Effector CD8-positive, alpha-beta T cell (primary cell): ENCODE results near the gene C14orf132.
A peak's percentile ranks its signal among the peaks of the same experiment; 100 is the strongest.

Experiments
- DNase-seq: peaks from one replicate; lab custom pipeline; 2025; lab: John Stamatoyannopoulos, UW

Gene C14orf132

GRCh38 chr14:96098309-96098998 lies 59.3 kb downstream of the C14orf132 start:
- no peak for DNase-seq

- no peak for DNase-seq
These were observed 59.8 kb downstream of the C14orf132 start for GRCh38 chr14:96098999-96099335.

- peak; percentile 32 for DNase-seq
These were observed 61.3 kb downstream of the C14orf132 start for GRCh38 chr14:96100161-96101064.

- DNase-seq = no peak
These were observed 63.1 kb downstream of the C14orf132 start for GRCh38 chr14:96102081-96102856.

- DNase-seq = no peak
These were observed 63.9 kb downstream of the C14orf132 start for GRCh38 chr14:96103075-96103474.

DNA sequence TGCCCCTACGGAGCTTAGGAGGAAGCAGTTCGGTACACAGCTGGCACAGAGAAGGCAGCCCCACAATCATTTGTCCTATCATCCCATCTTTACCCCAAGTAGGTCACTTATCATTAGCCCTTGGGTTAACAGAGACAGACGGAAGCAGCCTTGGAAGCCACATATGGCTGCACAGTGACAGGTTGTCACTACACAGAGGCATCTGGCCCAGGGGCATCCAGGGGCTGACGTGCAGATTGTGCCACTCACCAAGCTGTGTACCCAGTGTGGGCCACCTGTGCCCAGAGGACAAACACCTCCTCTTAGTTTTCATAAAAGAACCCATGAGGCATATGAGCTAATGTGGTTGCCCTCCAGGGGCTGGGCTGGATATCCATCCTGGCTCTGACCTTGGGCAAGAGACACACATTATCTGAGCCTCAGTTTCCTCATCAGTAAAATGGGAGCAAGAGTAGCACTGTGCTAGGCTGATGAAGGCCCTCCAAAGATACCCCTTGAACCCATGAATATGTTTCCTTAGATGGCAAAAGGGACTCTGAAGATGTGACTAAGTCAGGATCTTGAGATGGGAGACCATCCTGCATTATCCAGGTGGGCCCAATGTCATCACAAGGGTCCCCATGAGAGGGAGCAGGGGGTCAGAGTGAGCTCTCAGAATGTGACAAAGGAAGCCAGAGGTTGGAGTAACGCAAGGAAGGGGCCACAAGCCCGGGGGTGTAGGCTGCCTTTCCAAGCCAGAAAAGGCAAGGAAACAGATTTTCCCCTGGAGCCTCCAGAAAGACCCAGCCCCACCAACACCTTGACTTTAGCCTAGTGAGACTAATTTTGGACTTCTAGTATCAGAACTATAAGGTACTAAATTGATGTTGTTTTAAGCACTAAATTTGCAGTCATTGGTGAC lies 64.6 kb downstream of the C14orf132 start:
- no peak for DNase-seq

GRCh38 chr14:96104469-96105057 lies 65.4 kb downstream of the C14orf132 start:
- DNase-seq = no peak

- DNase-seq = no peak
These were observed 66.1 kb downstream of the C14orf132 start for GRCh38 chr14:96105089-96105925.

DNA sequence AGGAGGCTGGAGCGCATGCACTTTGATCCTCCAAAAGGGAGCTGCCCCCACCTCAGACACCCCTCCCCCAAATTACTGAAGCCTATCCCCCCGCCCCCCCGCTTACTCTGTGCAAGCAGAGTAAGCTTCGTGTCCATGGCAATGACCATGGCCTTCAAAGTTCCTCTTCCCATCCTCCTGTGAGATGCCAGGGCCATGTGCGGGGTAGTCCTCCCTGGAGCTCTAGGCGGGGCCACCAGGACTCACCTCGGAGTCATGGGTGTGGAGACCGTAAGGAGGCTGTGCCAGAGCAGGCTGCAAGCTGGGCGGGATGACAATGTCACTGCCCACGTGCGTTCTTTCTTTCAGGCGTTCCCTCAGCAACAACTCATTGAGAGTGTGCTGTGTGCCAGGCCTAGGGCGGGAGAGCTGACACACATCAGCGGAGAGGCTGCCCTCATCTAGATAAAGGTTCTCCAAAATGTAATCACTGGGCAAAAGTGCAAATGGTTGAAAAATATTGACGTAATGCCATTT lies 66.8 kb downstream of the C14orf132 start:
- no peak for DNase-seq

DNA sequence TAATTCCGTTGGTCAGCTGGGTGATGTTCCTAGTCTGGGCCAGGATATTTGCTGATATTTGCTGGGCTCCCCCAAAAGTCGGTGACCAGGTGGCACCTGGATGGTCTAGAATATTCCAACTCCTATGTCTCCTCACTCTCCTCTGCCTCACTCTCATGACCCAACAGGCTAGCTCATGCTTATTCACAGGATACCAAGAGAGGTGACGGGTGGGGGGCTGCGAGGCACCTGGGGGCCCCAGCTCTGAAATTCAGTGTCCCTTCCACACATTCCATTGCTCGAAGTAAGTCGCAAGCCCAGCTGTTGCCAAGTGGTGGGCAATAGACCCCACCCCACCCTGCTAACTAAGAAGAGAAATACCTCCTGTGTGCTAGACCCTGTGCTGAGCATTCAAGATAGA lies 67.7 kb downstream of the C14orf132 start:
- no peak for DNase-seq

DNA sequence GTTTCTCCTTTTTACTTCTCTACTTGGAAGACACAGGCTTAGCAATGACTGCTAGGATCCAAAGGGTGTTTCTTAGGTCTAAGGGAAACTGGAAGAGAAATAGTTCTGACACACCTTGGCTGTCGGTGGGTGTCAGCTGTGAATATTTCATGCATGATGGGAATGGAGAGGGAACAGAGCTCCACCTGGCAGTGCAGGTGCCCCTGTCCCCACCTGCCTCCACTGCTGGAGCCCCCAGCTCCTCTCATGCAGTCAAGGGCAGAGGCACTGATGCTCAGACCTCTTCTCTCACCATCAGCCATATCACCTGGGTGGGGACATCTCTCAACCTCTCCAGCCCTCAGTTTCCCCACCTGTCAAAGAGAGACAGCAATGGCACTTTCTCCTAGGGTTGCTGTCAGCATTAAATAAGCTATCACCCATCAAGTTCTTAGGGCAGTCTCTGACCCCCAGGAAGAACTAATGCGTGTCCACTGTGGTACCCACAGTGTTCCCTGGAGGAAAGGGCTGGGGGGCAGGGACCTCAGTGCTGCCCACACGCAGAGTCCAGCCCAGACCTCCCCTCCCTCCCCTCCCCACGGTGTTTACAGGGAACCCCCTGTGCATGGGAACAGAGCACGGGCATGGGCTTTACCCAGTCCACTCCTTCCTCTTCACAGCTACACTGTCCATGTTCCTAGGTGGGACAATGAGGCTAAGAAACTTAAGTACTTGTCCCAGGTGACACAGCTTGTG lies 69.1 kb downstream of the C14orf132 start:
- no peak for DNase-seq

GRCh38 chr14:96108911-96109310 lies 69.7 kb downstream of the C14orf132 start:
- DNase-seq = no peak

DNA sequence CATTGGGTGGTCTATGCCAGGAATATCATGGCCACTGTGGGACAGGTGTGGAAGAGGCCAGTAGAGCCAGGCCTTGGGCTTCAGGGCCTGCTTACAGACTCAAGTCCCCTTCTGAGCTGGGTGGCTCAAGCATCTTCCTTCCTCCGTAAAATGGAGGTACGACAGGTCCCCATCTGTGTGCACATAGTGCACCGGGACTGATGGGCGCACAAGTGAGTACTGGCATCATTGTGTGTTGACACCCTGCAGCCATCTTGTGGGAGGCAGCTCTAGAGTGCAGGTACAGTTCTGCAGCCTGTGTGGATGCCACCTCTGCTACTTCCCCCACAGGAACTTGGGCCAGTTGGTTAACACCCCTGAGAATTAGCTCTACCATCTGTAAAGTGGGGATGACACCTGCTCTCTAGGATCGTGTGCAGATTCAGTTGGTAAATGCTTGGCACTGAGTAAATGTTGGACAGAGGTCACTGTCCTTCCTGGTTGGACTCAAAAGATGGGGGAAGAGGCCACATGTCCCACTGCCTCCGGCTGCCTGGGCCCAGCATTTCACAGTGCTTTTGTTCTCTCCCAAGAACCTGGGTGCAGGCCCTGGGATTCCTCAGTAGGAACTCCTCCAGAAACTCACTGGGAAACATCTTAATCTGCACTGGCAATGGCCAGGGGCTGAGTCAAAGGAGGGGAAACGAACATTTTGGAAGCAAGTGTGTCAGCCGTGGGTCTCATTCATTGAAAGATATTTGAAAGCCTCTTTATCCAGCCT lies 70.6 kb downstream of the C14orf132 start:
- no peak for DNase-seq

DNA sequence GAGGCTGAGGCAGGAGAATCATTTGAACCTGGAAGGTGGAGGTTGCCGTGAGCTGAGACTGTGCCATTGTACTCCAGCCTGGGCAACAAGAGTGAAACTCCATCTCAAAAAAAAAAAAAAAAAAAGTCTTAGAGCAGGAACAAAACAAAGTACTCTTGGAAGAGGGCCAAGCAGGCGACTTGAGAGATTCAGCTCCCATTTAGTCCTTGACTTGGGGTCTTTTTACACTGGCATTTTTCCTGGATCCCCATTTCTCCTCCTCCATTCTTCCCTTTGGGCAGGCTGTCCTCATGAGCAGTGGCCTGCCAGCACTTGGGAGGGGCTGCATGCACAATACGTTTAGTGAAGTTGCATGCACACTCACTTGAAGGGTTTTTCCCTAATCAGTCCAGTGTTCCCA lies 72.9 kb downstream of the C14orf132 start:
- DNase-seq = no peak

DNA sequence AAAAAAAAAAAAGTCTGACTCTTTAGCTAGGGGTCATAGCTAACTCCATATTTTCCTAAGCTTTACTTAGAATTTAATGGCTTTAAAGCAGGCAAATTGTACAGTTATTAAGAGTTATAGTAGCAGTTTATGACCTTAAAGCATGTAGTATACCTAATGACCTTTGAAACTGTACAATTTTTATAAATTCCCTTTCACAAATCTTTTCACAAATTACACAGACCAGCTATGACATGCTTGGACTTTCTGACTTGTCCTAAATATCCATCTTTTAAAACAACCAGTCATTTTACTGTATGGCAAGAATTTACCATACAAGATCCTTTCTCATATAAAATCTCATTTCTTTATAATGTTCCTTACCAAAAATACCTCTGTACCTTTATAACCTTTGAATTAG lies 74.8 kb downstream of the C14orf132 start:
- no peak for DNase-seq

- DNase-seq = no peak
These were observed 78.1 kb downstream of the C14orf132 start for GRCh38 chr14:96117101-96117897.

- DNase-seq = no peak
These were observed 78.8 kb downstream of the C14orf132 start for GRCh38 chr14:96117960-96118359.

DNA sequence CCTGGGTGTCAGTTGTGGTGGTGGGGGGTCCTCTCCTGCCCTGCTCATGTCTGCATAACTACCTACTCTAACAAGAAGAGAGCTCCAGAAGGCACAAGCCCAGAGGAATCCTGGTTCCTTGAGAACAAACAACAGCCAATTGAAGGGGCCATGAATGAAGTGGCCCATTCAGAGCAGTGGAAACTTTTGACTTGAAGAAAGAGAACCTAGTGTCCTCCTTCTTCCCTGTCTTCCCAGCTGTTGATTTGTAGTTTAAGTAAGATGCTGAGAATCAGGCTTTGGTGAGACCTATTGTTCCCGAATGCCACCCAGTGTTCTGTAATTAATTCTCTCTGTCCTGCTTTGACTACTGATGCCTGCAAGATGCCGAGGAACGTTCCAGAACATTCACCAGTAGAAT lies 79.2 kb downstream of the C14orf132 start:
- no peak for DNase-seq
